Measurements from ENCODE around the gene FCRL1.

GRCh38 chr1:157753611-157754010 is 66.3 kb downstream of the FCRL1 start:
- TF ChIP-seq NFIC (IDR thresholded peaks at IDR 0.05) (no peak), CEBPB (IDR thresholded peaks at IDR 0.05) (no peak), TCF12 (IDR thresholded peaks at IDR 0.05; ENCODE audit: low read depth) (no peak), REST (IDR thresholded peaks at IDR 0.05; ENCODE audit: low read depth) (no peak), TAF1 (IDR thresholded peaks at IDR 0.05; ENCODE audit: low read depth) (no peak), USF1 (IDR thresholded peaks at IDR 0.05) (no peak)

Data from Ishikawa (cell line).